Stimulated activated naive CD8-positive, alpha-beta T cell treated with anti-CD3 and anti-CD28 coated beads, Interleukin-15, Interleukin-2, amounts not matched to agents 100 ng/mL and 50 ng/mL, for 24 hours (primary cell): ENCODE measurements around the gene CCDC86.

Experiments
- H3K27ac Mint-ChIP-seq: one replicate; pipeline ENCODE4 v1.8.0; 2021; ENCODE audit warnings: mild to moderate bottlenecking, mixed read lengths
- H3K27me3 Mint-ChIP-seq: one replicate; pipeline ENCODE4 v1.8.0; 2021; ENCODE audit warnings: mixed read lengths
- H3K36me3 Mint-ChIP-seq: one replicate; pipeline ENCODE4 v1.8.0; 2021; ENCODE audit warnings: low read depth, mixed read lengths
- H3K4me1 Mint-ChIP-seq: one replicate; pipeline ENCODE4 v1.8.0; 2021; ENCODE audit warnings: low read depth, mixed read lengths
- H3K4me3 Mint-ChIP-seq: one replicate; pipeline ENCODE4 v1.8.0; 2021; ENCODE audit warnings: mild to moderate bottlenecking, mixed read lengths
- H3K9me3 Mint-ChIP-seq: one replicate; pipeline ENCODE4 v1.8.0; 2021; ENCODE audit warnings: mixed read lengths

The CCDC86 gene

DNA sequence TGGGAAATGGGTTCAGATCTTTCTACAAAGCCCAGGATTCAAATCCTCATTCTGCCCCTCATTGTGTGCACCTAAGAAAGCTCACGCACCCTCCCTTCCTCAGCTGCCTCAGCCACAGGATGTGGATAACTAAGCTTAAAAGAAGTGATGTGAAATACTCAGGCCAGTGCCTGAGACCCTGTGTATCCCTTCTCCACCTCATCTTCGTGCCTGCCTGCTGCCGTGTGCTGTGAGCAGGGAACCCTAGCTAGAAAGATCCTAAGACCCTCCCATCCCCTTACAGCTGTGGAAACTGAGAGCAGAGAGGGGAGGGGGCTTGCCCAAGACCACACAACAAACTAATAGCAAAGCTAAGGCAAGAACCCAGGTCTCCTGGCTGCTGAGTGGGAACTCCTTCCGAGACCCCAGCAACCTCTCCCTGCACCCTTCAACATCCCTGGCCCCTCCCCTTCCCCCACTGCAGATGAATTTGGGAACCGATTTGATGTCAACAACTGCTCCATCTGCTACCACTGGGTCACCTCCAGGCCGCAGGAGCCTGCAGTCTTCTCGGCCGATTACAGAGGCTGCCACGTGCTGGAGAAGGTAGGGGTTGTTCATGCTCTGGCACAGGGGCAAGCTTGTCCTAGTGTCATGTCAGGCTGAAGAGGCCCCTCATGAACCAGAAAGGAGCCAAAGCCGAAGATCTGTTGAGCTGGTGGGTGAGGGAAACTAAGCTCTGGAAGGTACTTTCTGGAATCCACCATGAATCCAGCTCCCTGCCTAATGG lies 27.0 kb downstream of the CCDC86 start:
- no peaks in the 10 kb centered on the region for H3K27me3 Mint-ChIP-seq
- no peaks in the 10 kb centered on the region for H3K36me3 Mint-ChIP-seq
- no peaks in the 10 kb centered on the region for H3K9me3 Mint-ChIP-seq
- no peak overlapping the region for H3K4me3 Mint-ChIP-seq
- peaks cover 30% of the 10 kb centered on the region for H3K4me1 Mint-ChIP-seq
- H3K27ac Mint-ChIP-seq, result no peak overlapping the region

- Mint-ChIP-seq H3K4me1 (peaks cover 35% of the 10 kb centered on the region), H3K4me3 (no peak overlapping the region), H3K36me3 (no peaks in the 10 kb centered on the region), H3K27ac (no peak overlapping the region), H3K9me3 (no peaks in the 10 kb centered on the region), H3K27me3 (no peaks in the 10 kb centered on the region)
Observed at GRCh38 chr11:60869451-60869825, 27.5 kb downstream of the CCDC86 start.

- Mint-ChIP-seq H3K4me1 (peaks cover 35% of the 10 kb centered on the region), H3K27ac (no peak overlapping the region), H3K9me3 (no peaks in the 10 kb centered on the region), H3K27me3 (no peaks in the 10 kb centered on the region), H3K36me3 (no peaks in the 10 kb centered on the region), H3K4me3 (no peak overlapping the region)
Observed at GRCh38 chr11:60870276-60870675, 28.4 kb downstream of the CCDC86 start.

- Mint-ChIP-seq H3K27ac (no peak overlapping the region), H3K4me3 (no peak overlapping the region), H3K36me3 (no peaks in the 10 kb centered on the region), H3K4me1 (peaks cover 35% of the 10 kb centered on the region), H3K9me3 (no peaks in the 10 kb centered on the region), H3K27me3 (no peaks in the 10 kb centered on the region)
Observed at GRCh38 chr11:60870733-60871377, 28.9 kb downstream of the CCDC86 start.

DNA sequence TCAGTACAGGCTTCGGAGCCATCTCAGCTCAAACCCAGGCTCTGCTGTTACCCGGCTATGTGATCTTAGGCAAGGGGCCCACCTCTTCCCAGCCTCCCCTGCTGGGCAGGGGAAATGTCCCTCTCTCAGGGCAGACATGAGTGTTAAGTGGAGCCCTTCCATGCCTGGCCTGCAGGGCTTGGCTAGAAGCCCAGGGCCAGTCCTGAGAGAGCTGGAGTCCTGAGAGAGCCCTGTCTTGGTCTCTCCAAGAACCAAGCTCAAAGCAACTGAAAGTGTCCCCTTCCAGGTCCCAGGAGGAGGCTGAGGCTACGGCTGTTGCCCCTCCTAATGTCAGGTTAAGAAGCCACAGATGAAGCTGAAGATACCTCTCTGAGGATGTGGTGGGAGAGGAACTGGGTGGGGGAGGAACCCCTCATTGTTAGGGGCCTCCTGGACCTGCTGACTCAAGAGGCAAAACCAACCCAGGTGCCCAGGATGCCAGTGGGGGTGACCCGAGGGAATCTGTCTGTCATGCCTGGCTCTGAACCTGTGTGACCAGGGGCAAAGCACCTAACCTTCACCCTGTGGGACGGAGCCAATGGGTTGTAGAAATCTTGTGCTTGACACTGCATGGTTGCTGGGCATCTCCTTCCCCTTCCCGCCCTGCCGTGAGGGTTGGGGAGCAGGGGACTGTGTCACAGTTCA lies 29.6 kb downstream of the CCDC86 start:
- Mint-ChIP-seq H3K4me3 (no peak overlapping the region), H3K27me3 (no peaks in the 10 kb centered on the region), H3K36me3 (no peaks in the 10 kb centered on the region), H3K9me3 (no peaks in the 10 kb centered on the region), H3K27ac (no peak overlapping the region), H3K4me1 (peaks cover 35% of the 10 kb centered on the region)

DNA sequence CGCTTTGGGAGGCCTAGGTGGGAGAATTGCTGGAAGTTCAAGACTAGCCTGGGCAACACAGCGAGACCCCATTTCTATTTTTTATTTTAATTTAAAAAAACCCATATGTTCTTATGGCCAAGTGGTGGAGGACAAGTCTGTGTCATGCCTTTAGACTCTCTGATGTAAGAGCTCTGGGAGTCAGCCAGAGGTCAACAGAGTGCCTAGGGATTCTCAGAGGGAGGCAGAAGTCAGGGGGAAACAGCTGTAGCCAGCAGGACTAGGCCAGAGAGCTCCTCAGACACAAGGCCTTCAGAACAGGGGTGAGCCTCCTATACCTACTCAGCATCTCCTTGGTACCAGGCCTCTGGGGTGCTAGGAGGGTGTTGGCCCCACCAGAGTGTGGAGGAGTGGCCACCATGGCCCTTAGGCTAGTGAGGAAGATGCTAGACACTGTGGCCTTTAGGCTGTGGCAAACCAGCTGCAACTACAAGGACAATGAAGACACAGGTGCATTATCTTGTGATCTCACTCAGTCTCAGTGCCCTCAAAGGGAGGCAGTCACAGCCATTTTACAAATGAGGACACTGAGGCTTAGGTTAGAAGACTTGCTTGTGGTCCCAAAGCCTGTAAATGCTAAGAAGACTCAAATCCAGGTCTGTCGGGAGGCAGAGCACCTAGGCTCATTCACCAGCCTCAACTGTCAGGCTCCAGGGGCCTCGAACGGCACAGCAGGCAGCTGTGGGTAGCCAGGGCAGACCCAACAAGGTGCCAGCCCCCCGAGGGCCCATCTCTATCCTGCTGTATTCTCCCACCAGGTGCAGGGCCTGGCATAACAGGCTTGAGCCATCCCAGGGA lies 30.4 kb downstream of the CCDC86 start:
- no peaks in the 10 kb centered on the region for H3K9me3 Mint-ChIP-seq
- peaks cover 35% of the 10 kb centered on the region for H3K4me1 Mint-ChIP-seq
- no peaks in the 10 kb centered on the region for H3K27me3 Mint-ChIP-seq
- H3K4me3 Mint-ChIP-seq, result no peak overlapping the region
- H3K36me3 Mint-ChIP-seq, result peaks cover under 1% of the 10 kb centered on the region
- H3K27ac Mint-ChIP-seq, result no peak overlapping the region

- no peak overlapping the region for H3K4me3 Mint-ChIP-seq
- no peak overlapping the region for H3K27ac Mint-ChIP-seq
- H3K27me3 Mint-ChIP-seq, result no peaks in the 10 kb centered on the region
- no peaks in the 10 kb centered on the region for H3K9me3 Mint-ChIP-seq
- peaks cover 35% of the 10 kb centered on the region for H3K4me1 Mint-ChIP-seq
- peaks cover 6% of the 10 kb centered on the region for H3K36me3 Mint-ChIP-seq
Observed at GRCh38 chr11:60872961-60873524, 31.1 kb downstream of the CCDC86 start.

GRCh38 chr11:60873533-60873932 lies 31.6 kb downstream of the CCDC86 start:
- Mint-ChIP-seq H3K36me3 (peaks cover 6% of the 10 kb centered on the region), H3K27me3 (no peaks in the 10 kb centered on the region), H3K4me3 (no peak overlapping the region), H3K4me1 (peaks cover 33% of the 10 kb centered on the region), H3K9me3 (no peaks in the 10 kb centered on the region), H3K27ac (no peak overlapping the region)

- no peaks in the 10 kb centered on the region for H3K27me3 Mint-ChIP-seq
- no peak overlapping the region for H3K27ac Mint-ChIP-seq
- H3K4me1 Mint-ChIP-seq, result peaks cover 30% of the 10 kb centered on the region
- no peaks in the 10 kb centered on the region for H3K9me3 Mint-ChIP-seq
- H3K4me3 Mint-ChIP-seq, result no peak overlapping the region
- H3K36me3 Mint-ChIP-seq, result peaks cover 11% of the 10 kb centered on the region
Observed at GRCh38 chr11:60874421-60875365, 32.8 kb downstream of the CCDC86 start.

- H3K9me3 Mint-ChIP-seq, result no peaks in the 10 kb centered on the region
- peaks cover 12% of the 10 kb centered on the region for H3K36me3 Mint-ChIP-seq
- no peaks in the 10 kb centered on the region for H3K27me3 Mint-ChIP-seq
- no peak overlapping the region for H3K4me3 Mint-ChIP-seq
- H3K27ac Mint-ChIP-seq, result no peak overlapping the region
- peaks cover 30% of the 10 kb centered on the region for H3K4me1 Mint-ChIP-seq
Observed at GRCh38 chr11:60875366-60876167, 33.7 kb downstream of the CCDC86 start.

DNA sequence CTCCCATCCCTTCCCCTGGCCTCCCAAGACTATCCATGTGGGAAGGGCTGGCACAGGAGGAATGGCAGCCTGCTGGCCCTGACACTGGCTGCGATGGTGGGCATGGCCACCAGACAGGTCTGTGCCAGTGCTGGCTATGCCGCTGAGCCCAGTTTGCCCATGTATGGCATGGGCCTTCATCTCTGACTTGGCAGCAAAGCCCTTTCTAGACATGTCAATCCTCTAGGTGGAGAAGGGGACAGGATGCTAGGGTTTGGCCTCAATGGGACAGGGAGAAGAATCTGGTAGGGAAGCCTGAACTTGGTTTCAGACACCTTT lies 34.2 kb downstream of the CCDC86 start:
- Mint-ChIP-seq H3K4me1 (peaks cover 26% of the 10 kb centered on the region), H3K27me3 (no peaks in the 10 kb centered on the region), H3K4me3 (no peak overlapping the region), H3K36me3 (peaks cover 17% of the 10 kb centered on the region), H3K27ac (no peak overlapping the region), H3K9me3 (no peaks in the 10 kb centered on the region)

DNA sequence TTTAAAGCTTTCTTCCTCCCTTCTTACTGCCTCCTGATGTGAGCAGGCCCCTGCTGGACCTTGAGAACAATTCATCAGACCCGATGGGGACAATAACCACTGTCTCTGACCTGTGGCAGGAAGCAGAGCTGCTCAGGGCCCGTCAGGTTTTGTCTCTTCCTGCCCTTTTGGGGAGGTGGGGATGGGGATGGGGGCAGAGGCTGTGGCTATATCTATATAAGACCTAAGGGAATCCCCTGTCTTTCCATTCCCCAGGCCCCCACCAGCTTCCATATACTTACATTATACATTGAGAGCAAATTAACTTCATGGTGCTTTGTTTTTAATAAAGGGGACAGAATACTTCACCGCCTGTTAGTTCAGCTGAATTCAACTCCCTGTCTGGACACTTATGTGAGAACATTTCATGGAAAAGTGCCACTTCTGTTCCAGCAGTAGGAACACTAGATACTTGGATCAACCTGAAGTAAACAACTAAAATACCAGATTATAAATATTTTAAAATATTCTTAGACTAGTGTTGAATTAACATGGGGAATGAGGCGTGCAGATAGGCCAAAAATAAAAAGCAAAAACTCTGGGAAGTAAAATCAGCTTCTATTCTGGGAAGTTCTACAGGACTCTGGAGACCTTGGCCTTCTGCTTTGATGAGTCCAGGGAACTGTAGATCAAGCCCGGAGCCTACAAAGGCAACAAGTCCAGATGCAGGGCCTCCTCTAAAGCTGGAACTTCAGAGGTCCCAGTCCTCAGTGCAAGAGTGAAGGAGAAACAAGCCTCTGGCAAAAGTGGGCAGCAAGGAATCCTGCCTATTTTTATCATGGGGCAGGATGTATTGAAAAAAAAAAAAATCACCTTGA lies 36.6 kb downstream of the CCDC86 start:
- no peak overlapping the region for H3K4me3 Mint-ChIP-seq
- H3K36me3 Mint-ChIP-seq, result peaks cover 36% of the 10 kb centered on the region
- no peaks in the 10 kb centered on the region for H3K9me3 Mint-ChIP-seq
- no peaks in the 10 kb centered on the region for H3K27me3 Mint-ChIP-seq
- peaks cover 9% of the 10 kb centered on the region for H3K4me1 Mint-ChIP-seq
- H3K27ac Mint-ChIP-seq, result no peak overlapping the region
